Endometrial microvascular endothelial cells (primary cell): ENCODE data around the gene EGFL7. TPM values are rescaled to one million over a fixed set of nuclear protein-coding genes. Genes with fewer than 3 reads are reported as not detected.
"Not testable (repeated sequence)": the region's sequence is repeated elsewhere in the genome, so short reads cannot be mapped to it uniquely, and the experiment has no call there.

Source experiments
- in situ Hi-C: cut with HindIII; loops from 2 replicates; pipeline ENCODE4 v1.10.0; 2017; ENCODE audit warnings: low sequenced_read_pairs, low pct_unique_long_range_greater_than_20kb; ENCODE audit errors: inconsistent ontology term
- total RNA-seq: library from RNA; depleted of rRNA; stranded (reverse); fragments of >200 nt; gene quantifications from one replicate; pipeline ENCODE4 v1.2.3, GENCODE V29; 2015; ENCODE audit errors: inconsistent ontology term

Gene EGFL7
- total RNA-seq, 1 donor from 2014 or later: 1,333 TPM

GRCh38 chr9:136623016-136623841 lies 39.5 kb upstream of the EGFL7 start:
- in situ Hi-C loops: no loop called here

- in situ Hi-C loops: no loop called here
These were observed 38.9 kb upstream of the EGFL7 start for GRCh38 chr9:136623842-136624183.

DNA sequence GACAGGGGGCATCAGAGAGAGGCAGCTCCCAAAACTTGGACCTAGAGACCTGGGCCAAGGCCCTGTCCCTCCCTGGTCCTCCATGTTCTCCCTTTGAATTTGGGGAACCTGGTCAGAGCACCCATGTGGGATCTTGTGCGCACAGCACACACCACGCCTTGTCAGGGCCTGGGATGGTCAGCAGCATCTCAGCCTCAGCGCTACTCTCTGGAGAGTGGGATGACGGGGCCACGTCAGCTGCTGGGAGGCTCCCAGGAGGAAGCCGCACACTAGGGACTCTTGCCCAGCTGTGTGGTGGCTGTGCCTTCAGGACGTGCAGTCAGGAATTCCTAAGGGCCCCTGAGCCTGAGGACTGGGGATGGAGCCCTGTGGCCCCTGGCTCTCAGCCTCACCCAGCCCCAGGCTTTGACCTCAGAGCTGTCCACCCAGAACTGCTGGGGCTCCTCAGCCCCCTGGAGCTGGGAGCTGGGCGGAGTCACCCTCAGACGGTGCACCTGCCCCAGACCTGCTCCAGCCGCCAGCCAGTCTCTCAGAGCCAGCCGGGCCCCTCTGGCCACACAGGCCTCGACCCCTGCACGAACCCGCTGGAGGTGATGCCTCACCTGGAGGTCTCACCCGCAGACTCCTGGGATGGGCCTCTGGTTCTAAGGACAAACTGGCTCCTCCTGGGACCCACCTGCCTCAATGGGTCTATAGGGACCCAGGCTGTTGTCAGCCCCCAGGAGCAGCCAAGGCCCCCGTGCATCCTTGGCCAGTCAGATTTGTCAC lies 38.3 kb upstream of the EGFL7 start:
- in situ Hi-C loops: no loop called here

GRCh38 chr9:136625101-136626065 lies 37.3 kb upstream of the EGFL7 start:
- in situ Hi-C loops: no loop called here

- in situ Hi-C loops: no loop called here
These were observed 36.5 kb upstream of the EGFL7 start for GRCh38 chr9:136626066-136626725.

DNA sequence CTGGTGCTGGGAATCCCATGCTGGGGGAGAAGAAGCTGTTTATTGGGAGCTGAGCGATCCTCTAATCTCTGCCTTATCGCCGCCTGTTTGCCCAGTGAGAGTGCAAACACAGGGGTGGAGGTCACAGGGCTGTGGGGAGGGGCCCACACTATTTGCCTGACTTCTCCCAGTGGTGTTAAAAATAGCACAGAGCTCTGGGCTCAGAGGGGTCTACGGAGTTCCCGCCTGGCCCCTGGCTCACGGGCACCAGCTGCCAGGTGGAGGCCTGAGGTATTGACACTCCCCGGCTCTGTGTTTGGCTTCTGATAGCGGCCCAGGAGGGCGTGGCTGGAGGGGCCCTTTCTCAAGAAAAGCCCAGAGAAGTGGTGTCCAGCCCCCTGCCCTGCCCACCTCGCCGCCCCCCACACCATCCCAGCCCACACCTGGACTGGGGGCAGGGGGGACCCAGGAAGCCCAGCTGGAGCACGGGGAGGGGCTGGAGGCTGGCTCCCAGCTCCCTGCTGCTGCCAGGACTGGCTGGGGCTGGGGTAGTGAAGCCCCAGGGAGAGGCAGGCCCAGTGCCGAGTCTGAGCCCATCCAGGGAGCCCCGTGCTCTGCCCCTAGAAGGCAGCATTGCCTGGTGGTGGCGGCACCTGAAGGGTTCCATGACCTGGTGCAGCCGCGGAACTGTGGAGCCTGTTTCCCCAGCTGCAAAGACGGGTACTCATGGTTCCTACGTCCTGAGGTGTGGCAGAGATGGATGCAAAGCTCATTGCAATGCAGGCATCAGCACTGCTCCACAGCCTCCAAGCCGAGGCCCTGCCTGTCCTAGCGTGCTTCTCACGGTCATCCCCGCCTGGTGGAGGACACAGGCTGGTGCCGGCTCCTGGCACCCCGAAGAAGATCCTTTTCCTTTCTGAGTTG lies 35.7 kb upstream of the EGFL7 start:
- in situ Hi-C loops: no loop called here

DNA sequence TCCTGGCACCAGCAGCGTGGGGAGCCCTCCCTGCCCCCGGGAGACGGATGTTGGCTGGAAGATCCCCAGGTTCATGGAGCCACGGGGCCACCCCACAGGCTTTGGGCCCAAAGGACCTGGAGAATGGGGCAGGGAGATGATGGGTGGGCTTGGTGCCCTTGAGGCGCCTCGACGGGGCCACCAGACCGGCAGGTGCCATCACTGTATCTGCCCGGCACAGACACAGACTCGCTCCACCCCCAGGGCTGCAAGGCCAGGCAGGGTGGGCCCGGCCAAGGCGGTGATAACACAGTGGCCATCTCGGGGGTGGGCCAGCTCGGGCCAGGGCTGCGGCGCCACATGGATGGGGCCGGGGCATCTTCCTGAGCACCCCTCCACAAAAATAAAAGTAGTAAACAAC lies 35.0 kb upstream of the EGFL7 start:
- in situ Hi-C loops: no loop called here

DNA sequence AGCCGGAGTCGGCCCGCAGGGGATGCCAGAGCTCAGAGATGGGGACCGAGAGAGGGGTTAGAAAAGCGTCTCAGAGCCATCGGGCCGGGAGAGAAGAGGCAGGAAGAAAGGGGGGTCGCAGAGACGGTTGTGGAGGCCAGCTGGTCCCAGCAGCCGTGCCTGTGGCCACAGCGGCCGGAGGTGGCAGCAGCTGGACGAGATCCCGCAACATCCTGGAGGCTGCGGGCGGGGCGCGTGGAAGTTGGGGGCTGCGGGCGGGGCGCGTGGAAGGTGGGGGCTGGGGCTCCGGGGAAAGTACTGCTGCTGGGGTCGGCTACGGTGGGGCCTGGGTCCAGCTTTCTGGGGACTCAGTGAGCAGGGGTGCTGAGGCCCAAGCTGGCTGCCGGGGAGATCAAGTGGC lies 34.4 kb upstream of the EGFL7 start:
- in situ Hi-C loops: no loop called here

- in situ Hi-C loops: no loop called here
These were observed 33.5 kb upstream of the EGFL7 start for GRCh38 chr9:136629001-136629878.

- in situ Hi-C loops: no loop called here
These were observed 32.6 kb upstream of the EGFL7 start for GRCh38 chr9:136629879-136630661.

DNA sequence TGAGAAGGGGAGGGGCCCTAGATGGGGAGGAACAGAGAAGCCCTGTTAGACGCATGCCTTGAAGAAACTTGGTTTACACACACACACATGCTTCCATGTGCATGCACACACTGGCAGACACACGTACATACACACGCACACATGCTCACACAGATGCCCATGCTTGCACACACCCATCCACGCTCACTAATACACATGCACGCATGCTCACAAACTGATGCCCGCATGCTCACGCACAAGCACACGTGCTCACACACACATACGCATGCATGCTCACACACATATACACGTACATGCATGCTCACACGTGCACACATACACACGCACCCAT lies 32.1 kb upstream of the EGFL7 start:
- in situ Hi-C loops: no loop called here

GRCh38 chr9:136631038-136632000 lies 31.4 kb upstream of the EGFL7 start:
- in situ Hi-C loops: no loop called here

DNA sequence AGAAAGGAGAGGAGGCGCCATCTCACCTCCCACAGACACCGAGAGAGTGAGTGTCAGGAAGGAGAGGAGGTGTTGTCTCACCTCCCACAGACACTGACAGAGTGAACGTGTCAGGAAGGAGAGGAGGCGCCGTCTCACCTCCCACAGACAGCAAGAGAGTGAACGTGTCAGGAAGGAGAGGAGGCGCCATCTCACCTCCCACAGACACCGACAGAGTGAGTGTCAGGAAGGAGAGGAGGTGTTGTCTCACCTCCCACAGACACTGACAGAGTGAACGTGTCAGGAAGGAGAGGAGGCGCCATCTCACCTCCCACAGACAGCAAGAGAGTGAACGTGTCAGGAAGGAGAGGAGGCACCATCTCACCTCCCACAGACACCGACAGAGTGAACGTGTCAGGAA lies 30.6 kb upstream of the EGFL7 start:
- in situ Hi-C loops: not testable (repeated sequence)

DNA sequence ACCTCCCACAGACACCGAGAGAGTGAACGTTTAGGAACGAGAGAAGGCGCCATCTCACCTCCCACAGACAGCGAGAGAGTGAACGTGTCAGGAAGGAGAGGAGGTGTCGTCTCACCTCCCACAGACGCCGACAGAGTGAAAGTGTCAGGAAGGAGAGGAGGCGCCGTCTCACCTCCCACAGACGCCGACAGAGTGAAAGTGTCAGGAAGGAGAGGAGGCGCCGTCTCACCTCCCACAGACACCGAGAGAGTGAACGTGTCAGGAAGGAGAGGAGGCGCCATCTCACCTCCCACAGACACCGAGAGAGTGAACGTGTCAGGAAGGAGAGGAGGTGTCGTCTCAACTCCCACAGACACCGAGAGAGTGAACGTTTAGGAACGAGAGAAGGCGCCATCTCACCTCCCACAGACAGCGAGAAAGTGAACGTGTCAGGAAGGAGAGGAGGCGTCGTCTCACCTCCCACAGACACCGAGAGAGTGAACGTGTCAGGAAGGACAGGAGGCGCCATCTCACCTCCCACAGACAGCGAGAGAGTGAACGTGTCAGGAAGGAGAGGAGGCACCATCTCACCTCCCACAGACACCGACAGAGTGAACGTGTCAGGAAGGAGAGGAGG lies 30.1 kb upstream of the EGFL7 start:
- in situ Hi-C loops: not testable (repeated sequence)

DNA sequence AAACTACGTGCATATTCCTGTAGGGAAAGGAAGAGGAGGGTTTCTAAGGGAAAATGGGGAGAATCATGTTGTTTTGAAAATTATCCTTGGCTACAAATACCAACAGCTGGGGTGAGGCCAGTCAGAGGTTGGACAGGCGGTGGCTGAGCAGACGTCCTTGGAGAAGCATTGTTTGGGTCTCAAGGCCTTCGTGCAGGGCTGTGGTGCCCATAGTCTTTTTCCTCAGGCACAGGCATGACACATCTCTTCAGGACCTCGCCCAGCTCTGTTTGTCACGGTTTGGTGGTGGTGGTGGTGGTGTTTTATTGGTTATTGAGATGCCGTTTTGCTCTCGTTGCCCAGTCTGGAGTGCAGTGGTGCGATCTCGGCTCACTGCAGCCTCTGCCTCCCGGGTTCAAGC lies 27.8 kb upstream of the EGFL7 start:
- in situ Hi-C loops: no loop called here
